ENCODE data around the gene ZNF385B.

DNA sequence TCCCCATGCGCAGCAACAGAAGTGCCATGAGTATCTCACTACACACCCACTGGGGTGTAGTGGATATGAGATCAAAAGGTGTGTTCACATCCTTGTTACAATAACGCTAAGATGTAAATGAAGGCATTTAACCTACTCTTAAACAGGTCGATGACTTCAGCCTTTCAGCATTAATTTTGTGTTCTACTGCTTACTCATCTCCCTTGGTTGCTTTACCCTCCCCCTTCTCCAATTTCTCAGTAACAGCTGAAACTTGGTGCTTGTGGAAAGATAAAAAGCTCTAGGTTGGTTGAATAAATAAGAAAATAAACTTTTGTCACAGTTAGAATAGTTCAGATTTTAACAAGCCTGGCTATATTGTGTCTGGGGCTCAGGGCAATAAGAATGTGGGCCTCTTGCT, 449.3 kb downstream of the ZNF385B start:
- TF ChIP-seq, protein P1, sequence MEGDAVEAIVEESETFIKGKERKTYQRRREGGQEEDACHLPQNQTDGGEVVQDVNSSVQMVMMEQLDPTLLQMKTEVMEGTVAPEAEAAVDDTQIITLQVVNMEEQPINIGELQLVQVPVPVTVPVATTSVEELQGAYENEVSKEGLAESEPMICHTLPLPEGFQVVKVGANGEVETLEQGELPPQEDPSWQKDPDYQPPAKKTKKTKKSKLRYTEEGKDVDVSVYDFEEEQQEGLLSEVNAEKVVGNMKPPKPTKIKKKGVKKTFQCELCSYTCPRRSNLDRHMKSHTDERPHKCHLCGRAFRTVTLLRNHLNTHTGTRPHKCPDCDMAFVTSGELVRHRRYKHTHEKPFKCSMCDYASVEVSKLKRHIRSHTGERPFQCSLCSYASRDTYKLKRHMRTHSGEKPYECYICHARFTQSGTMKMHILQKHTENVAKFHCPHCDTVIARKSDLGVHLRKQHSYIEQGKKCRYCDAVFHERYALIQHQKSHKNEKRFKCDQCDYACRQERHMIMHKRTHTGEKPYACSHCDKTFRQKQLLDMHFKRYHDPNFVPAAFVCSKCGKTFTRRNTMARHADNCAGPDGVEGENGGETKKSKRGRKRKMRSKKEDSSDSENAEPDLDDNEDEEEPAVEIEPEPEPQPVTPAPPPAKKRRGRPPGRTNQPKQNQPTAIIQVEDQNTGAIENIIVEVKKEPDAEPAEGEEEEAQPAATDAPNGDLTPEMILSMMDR (IDR thresholded peaks at IDR 0.05): no peak
- TF ChIP-seq POLR2A (IDR thresholded peaks at IDR 0.05) (no peak), EP300 (IDR thresholded peaks at IDR 0.05) (no peak), POLR2AphosphoS5 (IDR thresholded peaks at IDR 0.05) (no peak)
